Osteocyte (in vitro differentiated cells): ENCODE data around the gene PANK4. TPM values are rescaled to one million over a fixed set of nuclear protein-coding genes. Genes with fewer than 3 reads are reported as not detected.

Source experiments
- DNase-seq: peaks from one replicate; pipeline ENCODE4 v3.0.0; 2021; ENCODE audit warnings: mixed read lengths; ENCODE audit not compliant: unreplicated experiment; ENCODE audit errors: extremely low spot score
- H3K27ac Mint-ChIP-seq: one replicate; pipeline ENCODE4 v1.8.0; 2021; ENCODE audit warnings: mild to moderate bottlenecking, mixed read lengths; ENCODE audit not compliant: unreplicated experiment
- H3K27me3 Mint-ChIP-seq: one replicate; pipeline ENCODE4 v1.8.0; 2021; ENCODE audit warnings: mixed read lengths; ENCODE audit not compliant: unreplicated experiment
- H3K36me3 Mint-ChIP-seq: one replicate; pipeline ENCODE4 v1.8.0; 2021; ENCODE audit warnings: mixed read lengths; ENCODE audit not compliant: unreplicated experiment
- H3K4me1 Mint-ChIP-seq: one replicate; pipeline ENCODE4 v1.8.0; 2021; ENCODE audit warnings: mixed read lengths; ENCODE audit not compliant: unreplicated experiment
- H3K4me3 Mint-ChIP-seq: one replicate; pipeline ENCODE4 v1.8.0; 2021; ENCODE audit warnings: mild to moderate bottlenecking, moderate library complexity, mixed read lengths; ENCODE audit not compliant: unreplicated experiment
- H3K9me3 Mint-ChIP-seq: one replicate; pipeline ENCODE4 v1.8.0; 2021; ENCODE audit warnings: mixed read lengths; ENCODE audit not compliant: unreplicated experiment
- total RNA-seq: library from RNA; stranded (reverse); gene quantifications from 2 replicates; pipeline ENCODE4 v1.2.1, GENCODE V29; 2021
- TF ChIP-seq, protein P1 (sequence below): fragments of 200-600 bp; sonication (generic); IDR thresholded peaks from 2 replicates; pipeline ENCODE4 v1.5.0; 2021; ENCODE audit warnings: antibody characterized with exemption, mild to moderate bottlenecking, moderate library complexity

Gene PANK4
- total RNA-seq, 1 donor from 2014 or later = 34.4 TPM

- no peak overlapping the region for H3K4me3 Mint-ChIP-seq
- H3K36me3 Mint-ChIP-seq = no peaks in the 10 kb centered on the region
- no peak for DNase-seq
- no peak overlapping the region for H3K27ac Mint-ChIP-seq
- TF ChIP-seq, protein P1, sequence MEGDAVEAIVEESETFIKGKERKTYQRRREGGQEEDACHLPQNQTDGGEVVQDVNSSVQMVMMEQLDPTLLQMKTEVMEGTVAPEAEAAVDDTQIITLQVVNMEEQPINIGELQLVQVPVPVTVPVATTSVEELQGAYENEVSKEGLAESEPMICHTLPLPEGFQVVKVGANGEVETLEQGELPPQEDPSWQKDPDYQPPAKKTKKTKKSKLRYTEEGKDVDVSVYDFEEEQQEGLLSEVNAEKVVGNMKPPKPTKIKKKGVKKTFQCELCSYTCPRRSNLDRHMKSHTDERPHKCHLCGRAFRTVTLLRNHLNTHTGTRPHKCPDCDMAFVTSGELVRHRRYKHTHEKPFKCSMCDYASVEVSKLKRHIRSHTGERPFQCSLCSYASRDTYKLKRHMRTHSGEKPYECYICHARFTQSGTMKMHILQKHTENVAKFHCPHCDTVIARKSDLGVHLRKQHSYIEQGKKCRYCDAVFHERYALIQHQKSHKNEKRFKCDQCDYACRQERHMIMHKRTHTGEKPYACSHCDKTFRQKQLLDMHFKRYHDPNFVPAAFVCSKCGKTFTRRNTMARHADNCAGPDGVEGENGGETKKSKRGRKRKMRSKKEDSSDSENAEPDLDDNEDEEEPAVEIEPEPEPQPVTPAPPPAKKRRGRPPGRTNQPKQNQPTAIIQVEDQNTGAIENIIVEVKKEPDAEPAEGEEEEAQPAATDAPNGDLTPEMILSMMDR = no peak
- H3K9me3 Mint-ChIP-seq = no peaks in the 10 kb centered on the region
- H3K27me3 Mint-ChIP-seq = no peaks in the 10 kb centered on the region
- H3K4me1 Mint-ChIP-seq = peaks cover 14% of the 10 kb centered on the region
These were observed 22.0 kb downstream of the PANK4 start for GRCh38 chr1:2504225-2504948.

GRCh38 chr1:2503554-2504224, 22.7 kb downstream of the PANK4 start:
- Mint-ChIP-seq H3K27me3 (no peaks in the 10 kb centered on the region), H3K36me3 (no peaks in the 10 kb centered on the region), H3K9me3 (no peaks in the 10 kb centered on the region), H3K4me1 (peaks cover 14% of the 10 kb centered on the region), H3K27ac (no peak overlapping the region), H3K4me3 (no peak overlapping the region)
- TF ChIP-seq, protein P1 = no peak
- no peak for DNase-seq

- TF ChIP-seq, protein P1 = no peak
- H3K9me3 Mint-ChIP-seq = no peaks in the 10 kb centered on the region
- H3K4me3 Mint-ChIP-seq = no peak overlapping the region
- no peaks in the 10 kb centered on the region for H3K27me3 Mint-ChIP-seq
- H3K4me1 Mint-ChIP-seq = peaks cover 14% of the 10 kb centered on the region
- DNase-seq = no peak
- H3K36me3 Mint-ChIP-seq = no peaks in the 10 kb centered on the region
- H3K27ac Mint-ChIP-seq = no peak overlapping the region
These were observed 23.5 kb downstream of the PANK4 start for GRCh38 chr1:2502661-2503553.

GRCh38 chr1:2502210-2502609, 24.2 kb downstream of the PANK4 start:
- Mint-ChIP-seq H3K27ac (no peak overlapping the region), H3K36me3 (no peaks in the 10 kb centered on the region), H3K4me3 (no peak overlapping the region), H3K4me1 (peaks cover 14% of the 10 kb centered on the region), H3K27me3 (no peaks in the 10 kb centered on the region), H3K9me3 (no peaks in the 10 kb centered on the region)
- TF ChIP-seq, protein P1 = no peak
- DNase-seq = no peak

- Mint-ChIP-seq H3K9me3 (no peaks in the 10 kb centered on the region), H3K27me3 (no peaks in the 10 kb centered on the region), H3K4me1 (peaks cover 12% of the 10 kb centered on the region), H3K4me3 (no peak overlapping the region), H3K36me3 (no peaks in the 10 kb centered on the region), H3K27ac (no peak overlapping the region)
- no peak for DNase-seq
- TF ChIP-seq, protein P1 = no peak
These were observed 24.6 kb downstream of the PANK4 start for GRCh38 chr1:2501820-2502119.
